CD4-positive, alpha-beta memory T cell (primary cell): ENCODE results near the gene THSD1. TPM values are rescaled to one million over a fixed set of nuclear protein-coding genes. Genes with fewer than 3 reads are reported as not detected.

Experiments
- CTCF ChIA-PET: fragments of 350-600 bp; sonication (Branson Sonifier 250); formaldehyde crosslinking; loops from one replicate; lab custom pipeline; 2021; ENCODE audit warnings: inconsistent platforms; ENCODE audit not compliant: partially characterized antibody; lab: Charles Lee
- POLR2A ChIA-PET: fragments of 350-600 bp; sonication (Branson Sonifier 250); formaldehyde crosslinking; loops from one replicate; lab custom pipeline; 2021; ENCODE audit not compliant: partially characterized antibody; lab: Charles Lee
- DNase-seq, 5 donors: peaks; one replicate each; pipeline versions ENCODE4 v3.0.0 to v3.0.0-alpha.2; 2020 to 2022; ENCODE audit warnings: mixed read lengths in 1 of 5
- H3K27ac ChIP-seq: one replicate; pipeline ENCODE4 v1.7.0; 2013; ENCODE audit warnings: low read depth, low read length
- H3K27me3 ChIP-seq: 2 replicates; pipeline ENCODE4 v1.7.0; 2013; ENCODE audit warnings: mild to moderate bottlenecking, low read length, moderate library complexity; ENCODE audit not compliant: insufficient read depth
- H3K36me3 ChIP-seq: 2 replicates; pipeline ENCODE4 v1.7.0; 2013; ENCODE audit warnings: mild to moderate bottlenecking, low read length, moderate library complexity; ENCODE audit not compliant: insufficient read depth
- H3K4me1 ChIP-seq: 2 replicates; pipeline ENCODE4 v1.7.0; 2013; ENCODE audit warnings: mild to moderate bottlenecking, low read length, moderate library complexity; ENCODE audit not compliant: insufficient read depth
- H3K4me3 ChIP-seq, 2 donors: one replicate each; pipeline ENCODE4 v1.7.0; 2013; ENCODE audit warnings: low read length in 2 of 2, mild to moderate bottlenecking in 1 of 2
- H3K9me3 ChIP-seq, 2 donors: one replicate each; pipeline ENCODE4 v1.7.0; 2013; ENCODE audit warnings: low read length in 2 of 2, control low read depth in 1 of 2; ENCODE audit not compliant: control insufficient read depth in 1 of 2
- H3K27ac Mint-ChIP-seq, 7 donors: one replicate each; pipeline ENCODE4 v1.8.0; 2020 to 2021; ENCODE audit warnings: mixed read lengths in 7 of 7, mild to moderate bottlenecking in 6 of 7, inconsistent platforms in 3 of 7, moderate library complexity in 3 of 7
- H3K27me3 Mint-ChIP-seq, 2 donors: one replicate each; pipeline ENCODE4 v1.8.0; 2020 to 2021; ENCODE audit warnings: mixed read lengths in 2 of 2
- H3K36me3 Mint-ChIP-seq, 2 donors: one replicate each; pipeline ENCODE4 v1.8.0; 2020 to 2021; ENCODE audit warnings: mixed read lengths in 2 of 2, inconsistent platforms in 1 of 2, mild to moderate bottlenecking in 1 of 2
- H3K4me1 Mint-ChIP-seq, 4 donors: one replicate each; pipeline ENCODE4 v1.8.0; 2020 to 2021; ENCODE audit warnings: mixed read lengths in 4 of 4, mild to moderate bottlenecking in 1 of 4
- H3K4me3 Mint-ChIP-seq, 8 donors: one replicate each; pipeline ENCODE4 v1.8.0; 2020 to 2021; ENCODE audit warnings: mixed read lengths in 8 of 8, mild to moderate bottlenecking in 7 of 8, moderate library complexity in 6 of 8, inconsistent platforms in 3 of 8
- H3K9me3 Mint-ChIP-seq, 8 donors: one replicate each; pipeline ENCODE4 v1.8.0; 2020 to 2021; ENCODE audit warnings: mixed read lengths in 8 of 8, mild to moderate bottlenecking in 5 of 8, inconsistent platforms in 3 of 8, moderate library complexity in 1 of 8
- intact Hi-C: fragments of 100-400 bp; cut with micrococcal nuclease; formaldehyde crosslinking; loops from one replicate; pipeline ENCODE4 v1.15.1; 2023
- polyA plus RNA-seq, 2 donors: library from polyadenylated mRNA; unstranded; fragments of 300-500 nt; fragmentation: Illumina TruSeq; gene quantifications; one replicate each; pipeline ENCODE4 v1.2.3, GENCODE V29; 2021
- total RNA-seq, 2 experiments: library from RNA; stranded (reverse); gene quantifications; one replicate each; pipeline ENCODE4 v1.2.3, GENCODE V29; 2021

Gene THSD1
- total and polyA plus RNA-seq, 4 experiments from 2014 or later, result 0.50 to 0.87 TPM; not detected in 2

GRCh38 chr13:52450793-52451116, 44.8 kb upstream of the THSD1 start:
- H3K4me3 Mint-ChIP-seq, result peak overlapping the region; percentile 70 to 89 (median 84)

GRCh38 chr13:52450012-52450792, 44.2 kb upstream of the THSD1 start, which contains the start of gene VPS36:
Gene VPS36, minus strand, starts transcription at chr13:52450634. Its CDS starts 40 bp downstream, at chr13:52450594.
- Mint-ChIP-seq H3K4me1 (peaks cover 22 to 55% (median 36%) of the 10 kb centered on the region in 4 donors), H3K36me3 (peaks cover 0 to 14% of the 10 kb centered on the region in 2 donors), H3K4me3 (peak within 1 kb of the TSS; percentile 90 to 98 (median 94)), H3K9me3 (no peaks in the 10 kb centered on the region), H3K27me3 (no peaks in the 10 kb centered on the region), H3K27ac (peak within 1 kb of the TSS; percentile 84 to 95 (median 92))
- H3K9me3 ChIP-seq, result no peaks in the 10 kb centered on the region
- H3K4me3 ChIP-seq, result peak within 1 kb of the TSS; percentile 53 to 95
- DNase-seq, result peak; percentile 89 to 94 (median 94)
- POLR2A ChIA-PET, result interaction anchor here (0.7 to 3.8 kb wide), 14 partner anchors 8 to 997 kb away, joined by 3 to 25 read pairs (median 4); partner anchors contain the start of genes INTS6, NEK3 and SUGT1
- intact Hi-C loops, result loop anchor here (1.0 to 5.0 kb wide), 8 partner anchors 51 to 623 kb away; partner anchors contain the start of genes NEK5 and SUGT1
- CTCF ChIA-PET, result interaction anchor here (0.7 to 3.3 kb wide), 33 partner anchors 9 to 997 kb away, joined by 3 to 17 read pairs (median 4); partner anchors contain the start of genes INTS6, NEK3 and SUGT1
- no peaks in the 10 kb centered on the region for H3K27me3 ChIP-seq
- peak within 1 kb of the TSS; percentile 82 for H3K27ac ChIP-seq
- H3K4me1 ChIP-seq, result peaks cover 38% of the 10 kb centered on the region
- no peaks in the 10 kb centered on the region for H3K36me3 ChIP-seq

More at GRCh38 chr13:52450793-52451116, 44.8 kb upstream of the THSD1 start:
- POLR2A ChIA-PET, result interaction anchor here (0.7 to 3.8 kb wide), 11 partner anchors 9 to 997 kb away, joined by 3 to 25 read pairs (median 5); partner anchors contain the start of genes INTS6, NEK3 and SUGT1
- no peaks in the 10 kb centered on the region for H3K9me3 ChIP-seq
- Mint-ChIP-seq H3K9me3 (no peaks in the 10 kb centered on the region), H3K27me3 (no peaks in the 10 kb centered on the region), H3K36me3 (peaks cover 0 to 17% of the 10 kb centered on the region in 2 donors), H3K27ac (peak overlapping the region; percentile 57 to 92 (median 84)), H3K4me1 (peaks cover 22 to 58% (median 36%) of the 10 kb centered on the region in 4 donors)
- H3K27me3 ChIP-seq, result no peaks in the 10 kb centered on the region
- H3K4me3 ChIP-seq, result no peak overlapping the region
- H3K4me1 ChIP-seq, result peaks cover 38% of the 10 kb centered on the region
- CTCF ChIA-PET, result interaction anchor here (0.7 to 3.3 kb wide), 31 partner anchors 9 to 998 kb away, joined by 3 to 17 read pairs (median 4); partner anchors contain the start of genes INTS6, NEK3 and SUGT1
- intact Hi-C loops, result loop anchor here (1.0 to 5.0 kb wide), 8 partner anchors 51 to 623 kb away; partner anchors contain the start of genes NEK5 and SUGT1
- H3K27ac ChIP-seq, result no peak overlapping the region
- no peak for DNase-seq
- H3K36me3 ChIP-seq, result no peaks in the 10 kb centered on the region

DNA sequence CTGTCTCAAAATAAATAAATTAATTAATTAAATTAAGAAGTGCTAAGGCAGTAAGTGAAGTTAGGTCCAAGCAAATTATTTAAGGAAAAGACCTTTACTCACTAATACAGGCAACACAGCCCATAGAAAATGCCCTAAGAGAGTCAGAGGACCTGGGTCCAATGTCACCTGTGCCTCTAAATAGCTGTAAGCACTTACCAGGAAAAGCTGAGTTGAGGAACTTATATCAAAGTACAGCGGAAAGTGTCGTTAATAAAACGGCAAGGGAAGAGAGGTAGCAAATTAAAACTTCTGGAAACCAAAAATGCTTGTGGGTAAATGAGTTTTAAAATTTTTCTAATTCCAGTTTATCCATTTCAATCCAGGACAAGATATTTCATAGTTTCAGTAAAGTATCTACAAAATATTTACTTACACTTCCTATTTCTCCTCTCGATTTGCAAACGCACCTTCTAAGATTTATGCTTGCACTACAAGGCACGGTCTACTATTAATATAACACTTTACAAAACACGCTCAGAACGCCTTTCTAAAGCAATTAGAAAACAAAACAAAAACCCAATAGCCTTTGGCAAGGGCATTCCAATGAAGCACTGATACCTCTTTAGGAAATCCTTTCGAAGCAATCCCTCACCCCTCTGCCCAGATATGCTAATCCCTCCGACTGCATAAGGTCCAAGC, 43.5 kb upstream of the THSD1 start:
- DNase-seq, result no peak
- H3K9me3 Mint-ChIP-seq, result no peaks in the 10 kb centered on the region
- Histone ChIP-seq H3K36me3 (no peaks in the 10 kb centered on the region), H3K27ac (peak overlapping the region; percentile 82), H3K4me3 (peak overlapping the region; percentile 53 to 95), H3K27me3 (no peaks in the 10 kb centered on the region), H3K4me1 (peaks cover 36% of the 10 kb centered on the region), H3K9me3 (no peaks in the 10 kb centered on the region)
- H3K36me3 Mint-ChIP-seq, result peaks cover 0 to 10% of the 10 kb centered on the region in 2 donors
- intact Hi-C loops, result loop anchor here (1.0 to 5.0 kb wide), 8 partner anchors 50 to 622 kb away; partner anchors contain the start of genes NEK5 and SUGT1
- H3K27ac Mint-ChIP-seq, result peak overlapping the region; percentile 84 to 95 (median 92)
- ChIA-PET CTCF (interaction anchor here (0.8 to 3.3 kb wide), 14 partner anchors 8 to 996 kb away, joined by 3 to 17 read pairs (median 7); partner anchors contain the start of genes INTS6 and SUGT1), POLR2A (interaction anchor here (0.7 to 3.8 kb wide), 9 partner anchors 9 to 290 kb away, joined by 3 to 25 read pairs (median 5); partner anchors contain the start of genes NEK3 and SUGT1)
- H3K4me3 Mint-ChIP-seq, result peak overlapping the region; percentile 90 to 98 (median 94)
- no peaks in the 10 kb centered on the region for H3K27me3 Mint-ChIP-seq
- peaks cover 20 to 48% (median 31%) of the 10 kb centered on the region in 4 donors for H3K4me1 Mint-ChIP-seq

- Histone ChIP-seq H3K27ac (no peak overlapping the region), H3K36me3 (no peaks in the 10 kb centered on the region), H3K9me3 (no peaks in the 10 kb centered on the region), H3K4me1 (peaks cover 27% of the 10 kb centered on the region), H3K27me3 (no peaks in the 10 kb centered on the region), H3K4me3 (no peak overlapping the region)
- Mint-ChIP-seq H3K4me1 (peaks cover 15 to 40% (median 26%) of the 10 kb centered on the region in 4 donors), H3K4me3 (peak overlapping the region in 6 of 8 donors; percentile 21 to 84 (median 40)), H3K27me3 (no peaks in the 10 kb centered on the region), H3K36me3 (peaks cover 0 to 10% of the 10 kb centered on the region in 2 donors), H3K27ac (peak overlapping the region in 4 of 7 donors; percentile 10 to 84 (median 36)), H3K9me3 (no peaks in the 10 kb centered on the region)
- ChIA-PET CTCF (no interaction called here), POLR2A (interaction anchor here (0.6 to 3.8 kb wide), 3 partner anchors 12 to 204 kb away, joined by 3 to 25 read pairs (median 3); partner anchors contain the start of gene SUGT1)
- no peak for DNase-seq
- intact Hi-C loops, result no loop called here
Observed at GRCh38 chr13:52447815-52448552, 42.0 kb upstream of the THSD1 start.

DNA sequence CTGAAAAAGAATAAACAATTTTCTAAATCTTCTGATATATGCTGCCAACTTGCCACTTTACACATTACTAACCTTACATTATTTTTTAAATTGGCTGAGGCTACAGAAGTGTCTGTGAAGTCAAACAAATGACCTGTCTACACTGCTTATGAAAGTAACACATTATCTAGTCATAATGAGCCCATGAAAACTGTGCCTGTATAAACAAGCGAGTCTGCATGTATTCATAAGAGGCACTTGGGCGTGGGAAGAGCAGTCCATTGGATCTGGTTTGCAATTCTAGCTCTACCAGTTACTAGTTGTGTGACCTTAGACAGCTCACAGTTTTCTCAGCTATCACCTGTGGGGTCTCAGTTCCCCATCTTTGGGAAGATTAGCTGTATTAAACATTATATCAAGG, 41.4 kb upstream of the THSD1 start:
- Mint-ChIP-seq H3K36me3 (peaks cover 0 to 10% of the 10 kb centered on the region in 2 donors), H3K27ac (peak overlapping the region in 2 of 7 donors; percentile 10 to 84), H3K9me3 (no peaks in the 10 kb centered on the region), H3K27me3 (no peaks in the 10 kb centered on the region), H3K4me3 (no peak overlapping the region), H3K4me1 (peaks cover 15 to 40% (median 30%) of the 10 kb centered on the region in 4 donors)
- intact Hi-C loops, result no loop called here
- Histone ChIP-seq H3K27me3 (no peaks in the 10 kb centered on the region), H3K27ac (no peak overlapping the region), H3K36me3 (no peaks in the 10 kb centered on the region), H3K4me1 (peaks cover 27% of the 10 kb centered on the region), H3K4me3 (no peak overlapping the region), H3K9me3 (no peaks in the 10 kb centered on the region)
- no peak for DNase-seq
- ChIA-PET CTCF (no interaction called here), POLR2A (interaction anchor here (0.6 to 0.9 kb wide), 2 partner anchors 13 to 20 kb away, joined by 3 read pairs; no protein-coding TSS in a partner anchor)

DNA sequence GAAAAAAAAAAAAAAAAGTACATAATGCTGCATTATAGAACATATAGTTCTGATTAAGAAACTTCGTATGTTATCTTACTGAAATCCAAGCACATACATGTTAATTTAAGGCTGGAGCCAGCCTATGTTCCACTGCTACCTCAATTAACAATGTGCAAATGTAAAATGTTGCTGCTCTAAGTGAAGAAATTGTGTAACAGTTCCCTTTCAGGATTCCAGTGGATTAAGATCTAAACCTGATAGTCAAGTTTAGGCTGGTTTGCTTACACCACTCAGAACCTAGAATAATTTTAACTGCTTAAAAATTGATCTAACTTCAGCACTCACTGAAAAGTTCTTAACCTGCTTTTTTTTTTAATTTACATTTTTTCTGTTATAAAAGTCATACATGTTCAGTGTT, 40.3 kb upstream of the THSD1 start:
- Mint-ChIP-seq H3K9me3 (no peaks in the 10 kb centered on the region), H3K36me3 (peaks cover 0 to 15% of the 10 kb centered on the region in 2 donors), H3K4me3 (no peak overlapping the region), H3K27ac (no peak overlapping the region), H3K4me1 (peaks cover 15 to 40% (median 30%) of the 10 kb centered on the region in 4 donors), H3K27me3 (no peaks in the 10 kb centered on the region)
- no peaks in the 10 kb centered on the region for H3K9me3 ChIP-seq
- POLR2A ChIA-PET, result no interaction called here
- DNase-seq, result no peak
- CTCF ChIA-PET, result no interaction called here
- intact Hi-C loops, result no loop called here
- no peak overlapping the region for H3K27ac ChIP-seq
- H3K27me3 ChIP-seq, result no peaks in the 10 kb centered on the region
- H3K4me1 ChIP-seq, result peaks cover 27% of the 10 kb centered on the region
- no peak overlapping the region for H3K4me3 ChIP-seq
- H3K36me3 ChIP-seq, result no peaks in the 10 kb centered on the region
